OCI-LY7 (cell line): ENCODE results near the gene OSBP2. TPM values are rescaled to one million over a fixed set of nuclear protein-coding genes. Genes with fewer than 3 reads are reported as not detected.

Source experiments
- BruUV-seq: library from RNA; stranded (reverse); fragments of 400-500 nt; replicated peaks from 2 replicates; lab custom pipeline; 2021; lab: Mats Ljungman, UMichigan
- CTCF ChIA-PET: fragments of 300-600 bp; sonication (Branson Sonifier 250); formaldehyde crosslinking; loops from one replicate; lab custom pipeline; 2022; ENCODE audit warnings: antibody characterized with exemption; ENCODE audit not compliant: unreplicated experiment; lab: Charles Lee
- POLR2A ChIA-PET: fragments of 300-600 bp; sonication (Branson Sonifier 250); formaldehyde crosslinking; loops from one replicate; lab custom pipeline; 2022; ENCODE audit warnings: antibody characterized with exemption; lab: Charles Lee
- DNase-seq: peaks from one replicate; pipeline ENCODE4 v3.0.0-alpha.2; 2015; ENCODE audit warnings: low spot score
- H2AFZ ChIP-seq: fragments of 200-600 bp; sonication (generic), shearing (Covaris generic); 2 replicates; pipeline ENCODE4 v1.6.1; 2014; ENCODE audit warnings: mild to moderate bottlenecking, antibody characterized with exemption, low read length, moderate library complexity
- H3K27ac ChIP-seq: fragments of 200-600 bp; sonication (generic); 2 replicates; pipeline ENCODE4 v1.5.1; 2014; ENCODE audit warnings: mixed run types, low read depth, mild to moderate bottlenecking, moderate library complexity, low read length, inconsistent platforms; ENCODE audit not compliant: poor library complexity, severe bottlenecking
- H3K36me3 ChIP-seq: fragments of 200-600 bp; sonication (generic); 2 replicates; pipeline ENCODE4 v1.6.1; 2014; ENCODE audit warnings: mild to moderate bottlenecking, antibody characterized with exemption, low read length, moderate library complexity, mixed read lengths; ENCODE audit not compliant: insufficient read depth
- H3K4me1 ChIP-seq: fragments of 200-600 bp; sonication (generic); 2 replicates; pipeline ENCODE4 v1.5.1; 2014; ENCODE audit warnings: mild to moderate bottlenecking, low read length; ENCODE audit not compliant: insufficient read depth, poor library complexity, severe bottlenecking
- H3K4me2 ChIP-seq: fragments of 200-600 bp; sonication (generic); 2 replicates; pipeline ENCODE4 v1.6.1; 2014; ENCODE audit warnings: mild to moderate bottlenecking, low read length
- H3K4me3 ChIP-seq: fragments of 200-600 bp; sonication (generic); 2 replicates; pipeline ENCODE4 v1.5.1; 2014; ENCODE audit warnings: mild to moderate bottlenecking, low read depth, low read length; ENCODE audit not compliant: poor library complexity, severe bottlenecking
- H3K79me2 ChIP-seq: fragments of 200-600 bp; sonication (generic); 2 replicates; pipeline ENCODE4 v1.6.1; 2016; ENCODE audit warnings: low read depth, mild to moderate bottlenecking, low read length, moderate library complexity, mixed read lengths; ENCODE audit not compliant: insufficient read depth
- H3K9me2 ChIP-seq: fragments of 200-600 bp; sonication (generic); 2 replicates; pipeline ENCODE4 v1.6.1; 2016; ENCODE audit warnings: mild to moderate bottlenecking, low read length, mixed read lengths; ENCODE audit not compliant: insufficient read depth
- H3K9me3 ChIP-seq: fragments of 200-600 bp; sonication (generic); 2 replicates; pipeline ENCODE4 v1.6.1; 2014; ENCODE audit warnings: mild to moderate bottlenecking, mixed run types, low read length, mixed read lengths
- H4K20me1 ChIP-seq: fragments of 200-600 bp; sonication (generic); 2 replicates; pipeline ENCODE4 v1.6.1; 2014; ENCODE audit warnings: mild to moderate bottlenecking, antibody characterized with exemption, low read length, moderate library complexity, mixed read lengths; ENCODE audit not compliant: insufficient read depth
- CTCF ChIP-seq: fragments of 200-600 bp; sonication (generic); conservative IDR thresholded peaks from 2 replicates; pipeline ENCODE4 v1.5.1; 2014; ENCODE audit warnings: mild to moderate bottlenecking, antibody characterized with exemption, low read length, moderate library complexity, mixed read lengths
- EZH2phosphoT487 ChIP-seq: fragments of 200-600 bp; sonication (generic); IDR thresholded peaks from 2 replicates; pipeline ENCODE4 v1.6.1; 2018; ENCODE audit warnings: low read depth, borderline replicate concordance, mild to moderate bottlenecking, mixed run types, antibody characterized with exemption, low read length, moderate library complexity, mixed read lengths
- intact Hi-C: fragments of 100-400 bp; cut with micrococcal nuclease; formaldehyde crosslinking; loops from one replicate; pipeline ENCODE4 v1.10.0; 2022; ENCODE audit not compliant: unreplicated experiment
- total RNA-seq, 2 experiments: library from RNA; depleted of rRNA in 1 of 2; stranded (reverse); fragments of >200 nt in 1 of 2; shearing (Covaris generic) in 1 of 2; gene quantifications; 2 replicates each; pipeline ENCODE4 v1.2.3, GENCODE V29; 2014 to 2022

OSBP2 gene
- total RNA-seq, 2 experiments from 2014 or later, result 0.19 to 0.34 TPM

- no peaks in the 10 kb centered on the region for H3K9me3 ChIP-seq
- BruUV-seq, result no TSS peak
- no peaks in the 10 kb centered on the region for H3K79me2 ChIP-seq
- H4K20me1 ChIP-seq, result no peaks in the 10 kb centered on the region
- CTCF ChIA-PET, result no interaction called here
- DNase-seq, result no peak
- POLR2A ChIA-PET, result no interaction called here
- no peak overlapping the region for H3K4me3 ChIP-seq
- no peaks in the 10 kb centered on the region for H3K4me1 ChIP-seq
- H3K9me2 ChIP-seq, result no peaks in the 10 kb centered on the region
- H3K27ac ChIP-seq, result no peak overlapping the region
- H2AFZ ChIP-seq, result no peak overlapping the region
- H3K36me3 ChIP-seq, result no peaks in the 10 kb centered on the region
- no peak overlapping the region for H3K4me2 ChIP-seq
- intact Hi-C loops, result no loop called here
- TF ChIP-seq EZH2phosphoT487 (no peak), CTCF (no peak)
These were observed 174.2 kb downstream of the OSBP2 start for GRCh38 chr22:30868663-30869385.

DNA sequence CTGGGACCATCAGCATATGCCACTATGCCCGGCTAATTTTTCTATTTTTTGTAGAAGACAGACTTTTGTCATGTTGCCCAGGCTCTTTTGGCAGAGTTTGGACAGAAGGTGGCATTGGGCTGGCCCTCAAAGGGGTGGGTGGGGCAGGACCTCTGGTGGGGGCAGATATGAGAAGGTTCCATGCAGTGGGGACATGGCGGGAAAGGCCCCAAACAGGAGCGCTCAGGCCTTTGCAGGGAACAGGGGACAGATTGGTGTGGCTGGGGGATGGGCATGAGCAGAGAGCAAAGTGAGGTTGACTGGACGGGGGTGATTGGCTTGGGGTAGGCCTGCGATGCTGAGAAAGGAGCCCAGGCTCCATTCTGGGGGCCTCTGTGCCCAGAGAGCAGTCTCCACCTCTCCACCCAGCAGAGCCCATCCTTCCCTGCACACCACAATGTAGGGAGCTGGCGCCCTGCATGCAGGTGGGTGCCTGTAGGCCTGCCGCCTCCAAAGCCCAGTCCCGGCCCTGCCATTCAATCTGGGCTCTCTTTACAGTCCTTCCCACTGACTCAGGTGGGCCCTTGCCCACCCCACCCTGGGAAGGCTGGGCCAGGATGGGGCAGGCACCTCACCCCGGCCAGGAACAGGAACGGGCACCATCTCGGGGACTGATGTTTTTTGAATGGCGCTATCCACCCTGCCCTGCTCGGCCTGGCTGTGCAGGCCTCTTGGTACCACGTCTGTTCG is 175.2 kb downstream of the OSBP2 start:
- no peak for DNase-seq
- Histone ChIP-seq H3K9me2 (no peaks in the 10 kb centered on the region), H3K27ac (no peak overlapping the region), H3K4me2 (no peak overlapping the region), H3K4me1 (no peaks in the 10 kb centered on the region), H3K79me2 (no peaks in the 10 kb centered on the region), H3K4me3 (no peak overlapping the region), H2AFZ (no peak overlapping the region), H3K36me3 (no peaks in the 10 kb centered on the region), H4K20me1 (no peaks in the 10 kb centered on the region), H3K9me3 (no peaks in the 10 kb centered on the region)
- POLR2A ChIA-PET, result no interaction called here
- no TSS peak for BruUV-seq
- no peak for TF ChIP-seq EZH2phosphoT487
- TF ChIP-seq CTCF, result no peak
- intact Hi-C loops, result no loop called here
- CTCF ChIA-PET, result no interaction called here
